HEK293 (cell line): Measurements from ENCODE around the gene TMUB1.

Experiments
- GLIS1 ChIP-seq: fragments of 450-650 bp; formaldehyde crosslinking; IDR thresholded peaks from 2 replicates; pipeline ENCODE4 v1.5.1; 2016; ENCODE audit warnings: missing biosample characterization, missing genetic modification characterization
- GLIS2 ChIP-seq: fragments of 450-650 bp; formaldehyde crosslinking; IDR thresholded peaks from 2 replicates; pipeline ENCODE4 v1.5.1; 2016; ENCODE audit warnings: missing biosample characterization, missing genetic modification characterization
- INSM2 ChIP-seq: fragments of 450-650 bp; formaldehyde crosslinking; IDR thresholded peaks from 2 replicates; pipeline ENCODE4 v1.5.1; 2016; ENCODE audit warnings: missing biosample characterization, missing genetic modification characterization
- KLF10 ChIP-seq: fragments of 450-650 bp; IDR thresholded peaks from 2 replicates; pipeline ENCODE4 v1.5.1; 2018; ENCODE audit warnings: missing biosample characterization, mild to moderate bottlenecking, missing genetic modification characterization
- KLF16 ChIP-seq: fragments of 450-650 bp; formaldehyde crosslinking; IDR thresholded peaks from 2 replicates; pipeline ENCODE4 v1.5.1; 2017; ENCODE audit warnings: missing biosample characterization, missing genetic modification characterization
- OSR2 ChIP-seq: fragments of 450-650 bp; formaldehyde crosslinking; IDR thresholded peaks from 2 replicates; pipeline ENCODE4 v1.5.1; 2016; ENCODE audit warnings: missing biosample characterization, missing genetic modification characterization
- OVOL3 ChIP-seq: fragments of 450-650 bp; formaldehyde crosslinking; IDR thresholded peaks from 2 replicates; pipeline ENCODE4 v1.5.1; 2016; ENCODE audit warnings: missing biosample characterization, missing genetic modification characterization
- REST ChIP-seq: fragments of 450-650 bp; formaldehyde crosslinking; IDR thresholded peaks from 2 replicates; pipeline ENCODE4 v1.5.1; 2016; ENCODE audit warnings: missing biosample characterization, missing genetic modification characterization
- SP7 ChIP-seq: fragments of 450-650 bp; formaldehyde crosslinking; IDR thresholded peaks from 2 replicates; pipeline ENCODE4 v1.5.1; 2016; ENCODE audit warnings: missing biosample characterization, missing genetic modification characterization
- YY2 ChIP-seq: fragments of 450-650 bp; formaldehyde crosslinking; IDR thresholded peaks from 2 replicates; pipeline ENCODE4 v1.5.1; 2016; ENCODE audit warnings: missing biosample characterization, missing genetic modification characterization
- ZNF19 ChIP-seq: fragments of 450-650 bp; formaldehyde crosslinking; IDR thresholded peaks from 2 replicates; pipeline ENCODE4; 2016; ENCODE audit warnings: missing biosample characterization, missing genetic modification characterization, low read depth
- ZNF214 ChIP-seq: fragments of 450-650 bp; formaldehyde crosslinking; IDR thresholded peaks from 2 replicates; pipeline ENCODE4 v1.5.1; 2017; ENCODE audit warnings: missing biosample characterization, mild to moderate bottlenecking, missing genetic modification characterization, borderline replicate concordance
- ZNF26 ChIP-seq: fragments of 450-650 bp; formaldehyde crosslinking; IDR thresholded peaks from 2 replicates; pipeline ENCODE4 v1.5.1; 2016; ENCODE audit warnings: missing biosample characterization, missing genetic modification characterization
- ZNF473 ChIP-seq: fragments of 450-650 bp; formaldehyde crosslinking; IDR thresholded peaks from 2 replicates; pipeline ENCODE4 v1.5.1; 2017; ENCODE audit warnings: missing biosample characterization, missing genetic modification characterization
- ZNF518A ChIP-seq: fragments of 450-650 bp; formaldehyde crosslinking; conservative IDR thresholded peaks from 2 replicates; pipeline ENCODE4 v1.5.1; 2016; ENCODE audit warnings: low read depth, missing biosample characterization, missing genetic modification characterization
- ZNF560 ChIP-seq: fragments of 450-650 bp; formaldehyde crosslinking; IDR thresholded peaks from 2 replicates; pipeline ENCODE4 v1.5.1; 2017; ENCODE audit warnings: missing biosample characterization, missing genetic modification characterization, borderline replicate concordance
- ZNF600 ChIP-seq: fragments of 450-650 bp; formaldehyde crosslinking; IDR thresholded peaks from 2 replicates; pipeline ENCODE4 v1.5.1; 2016; ENCODE audit warnings: missing biosample characterization, missing genetic modification characterization
- ZNF639 ChIP-seq: fragments of 450-650 bp; formaldehyde crosslinking; IDR thresholded peaks from 2 replicates; pipeline ENCODE4 v1.5.1; 2016; ENCODE audit warnings: missing biosample characterization, missing genetic modification characterization
- ZNF645 ChIP-seq: fragments of 450-650 bp; formaldehyde crosslinking; IDR thresholded peaks from 2 replicates; pipeline ENCODE4; 2016; ENCODE audit warnings: missing biosample characterization, missing genetic modification characterization
- ZNF785 ChIP-seq: fragments of 450-650 bp; formaldehyde crosslinking; IDR thresholded peaks from 2 replicates; pipeline ENCODE4 v1.5.1; 2016; ENCODE audit warnings: missing biosample characterization, missing genetic modification characterization

Gene TMUB1

GRCh38 chr7:151109094-151110048 lies 26.1 kb upstream of the TMUB1 start (continued):
- TF ChIP-seq ZNF26 (tag by site-specific recombination) (no peak), ZNF639 (tag by site-specific recombination) (no peak), KLF16 (tag by site-specific recombination) (no peak), REST (tag by site-specific recombination) (no peak), ZNF214 (tag by site-specific recombination) (no peak), OSR2 (tag by site-specific recombination) (no peak), ZNF600 (tag by site-specific recombination) (0 out of 2 replicates have a peak, but pooled peaks have one; percentile 14), ZNF785 (tag by site-specific recombination) (no peak), GLIS1 (tag by site-specific recombination) (peak; percentile 27; the same call in 1 of the 2 replicates), GLIS2 (tag by site-specific recombination) (0 out of 2 replicates have a peak, but pooled peaks have one; percentile 20), OVOL3 (no peak), ZNF473 (tag by site-specific recombination) (no peak), ZNF560 (tag by site-specific recombination) (no peak), ZNF645 (tag by site-specific recombination) (no peak), INSM2 (tag by site-specific recombination) (no peak), ZNF19 (no peak), YY2 (no peak), KLF10 (tag by site-specific recombination) (no peak), ZNF518A (no peak), SP7 (tag by site-specific recombination) (0 out of 2 replicates have a peak, but pooled peaks have one; percentile 51)
